HG03460 (cell line): Measurements from ENCODE around the gene CNGA4.
"Not testable (repeated sequence)": the region's sequence is repeated elsewhere in the genome, so short reads cannot be mapped to it uniquely, and the experiment has no call there.

Experiments
- ATAC-seq: cut with Tn5 transposase; IDR thresholded peaks from one replicate; pipeline ENCODE4 v1.9.1; 2021; ENCODE audit not compliant: unreplicated experiment

Gene CNGA4

DNA sequence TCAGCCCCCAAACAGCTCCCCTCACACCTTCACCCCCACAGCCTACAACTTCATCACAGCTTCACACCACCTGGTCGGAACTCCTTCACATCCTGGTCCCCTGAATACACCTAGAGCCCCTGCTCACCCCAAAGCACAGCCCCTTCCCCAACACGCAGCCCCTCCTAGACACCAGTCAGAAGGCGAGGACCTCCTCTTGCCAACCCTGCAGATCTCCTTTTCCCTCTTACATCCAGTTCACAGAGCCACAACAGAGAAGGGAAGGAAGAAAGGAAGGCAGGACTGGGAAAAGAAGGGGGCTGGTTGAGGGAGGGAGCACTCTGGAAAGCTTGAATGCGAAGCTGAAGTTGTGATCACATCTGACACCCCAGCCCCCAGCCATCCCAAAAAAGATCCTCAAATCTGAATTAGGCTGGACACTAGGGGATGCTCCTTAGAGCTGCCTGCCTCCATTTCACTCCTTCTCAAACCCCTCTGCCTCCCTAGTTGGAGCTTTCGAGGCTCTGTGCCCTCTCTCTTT, 21.4 kb downstream of the CNGA4 start:
- no peak for ATAC-seq

DNA sequence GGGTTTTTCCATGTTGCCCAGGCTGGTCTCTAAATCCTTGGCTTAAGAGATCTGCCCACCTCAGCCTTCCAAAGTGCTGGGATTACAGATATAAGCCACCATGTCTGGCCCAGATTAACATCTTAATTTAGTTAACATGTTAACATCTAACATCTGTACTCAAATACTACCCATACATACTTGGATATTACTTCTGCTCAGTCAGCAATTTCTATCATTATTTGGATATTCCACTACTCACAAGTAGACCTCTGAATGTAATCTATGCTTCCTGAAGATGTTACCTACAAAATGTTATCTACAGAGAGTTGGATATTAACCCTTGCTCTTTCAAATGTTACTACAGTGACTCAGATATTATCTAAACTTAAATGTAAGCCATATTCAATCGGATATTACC, 24.8 kb downstream of the CNGA4 start:
- no peak for ATAC-seq

DNA sequence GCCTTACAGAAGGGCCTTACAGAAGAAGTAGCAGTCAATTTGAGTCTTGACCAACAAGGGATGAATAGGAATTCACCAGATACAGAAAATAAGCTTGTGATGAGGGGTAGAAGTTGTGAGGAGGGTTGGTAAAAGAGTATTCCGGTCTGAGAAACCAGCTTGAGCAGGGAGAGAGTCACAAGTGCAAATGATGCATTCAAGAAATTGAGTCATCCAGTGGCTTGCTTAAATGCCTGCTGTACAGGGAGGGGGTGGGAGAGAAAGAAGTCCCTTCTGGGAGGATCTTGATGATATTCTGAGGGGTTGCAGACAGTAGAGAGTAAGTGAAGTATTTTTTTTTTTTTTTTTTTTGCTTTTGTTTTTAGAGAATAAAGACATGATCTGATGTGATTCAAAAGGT, 29.9 kb downstream of the CNGA4 start:
- no peak for ATAC-seq

DNA sequence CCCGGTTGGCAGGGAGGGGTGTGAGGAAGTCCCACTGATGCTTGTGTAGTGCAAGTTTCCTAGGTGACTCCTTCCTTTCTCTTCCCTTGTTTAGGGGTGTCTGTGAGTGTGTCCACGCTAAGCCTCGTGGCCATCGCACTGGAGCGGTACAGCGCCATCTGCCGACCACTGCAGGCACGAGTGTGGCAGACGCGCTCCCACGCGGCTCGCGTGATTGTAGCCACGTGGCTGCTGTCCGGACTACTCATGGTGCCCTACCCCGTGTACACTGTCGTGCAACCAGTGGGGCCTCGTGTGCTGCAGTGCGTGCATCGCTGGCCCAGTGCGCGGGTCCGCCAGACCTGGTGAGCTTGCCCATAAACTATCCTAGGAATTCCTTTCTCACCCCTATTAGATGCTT, 31.1 kb downstream of the CNGA4 start:
- ATAC-seq, result no peak

DNA sequence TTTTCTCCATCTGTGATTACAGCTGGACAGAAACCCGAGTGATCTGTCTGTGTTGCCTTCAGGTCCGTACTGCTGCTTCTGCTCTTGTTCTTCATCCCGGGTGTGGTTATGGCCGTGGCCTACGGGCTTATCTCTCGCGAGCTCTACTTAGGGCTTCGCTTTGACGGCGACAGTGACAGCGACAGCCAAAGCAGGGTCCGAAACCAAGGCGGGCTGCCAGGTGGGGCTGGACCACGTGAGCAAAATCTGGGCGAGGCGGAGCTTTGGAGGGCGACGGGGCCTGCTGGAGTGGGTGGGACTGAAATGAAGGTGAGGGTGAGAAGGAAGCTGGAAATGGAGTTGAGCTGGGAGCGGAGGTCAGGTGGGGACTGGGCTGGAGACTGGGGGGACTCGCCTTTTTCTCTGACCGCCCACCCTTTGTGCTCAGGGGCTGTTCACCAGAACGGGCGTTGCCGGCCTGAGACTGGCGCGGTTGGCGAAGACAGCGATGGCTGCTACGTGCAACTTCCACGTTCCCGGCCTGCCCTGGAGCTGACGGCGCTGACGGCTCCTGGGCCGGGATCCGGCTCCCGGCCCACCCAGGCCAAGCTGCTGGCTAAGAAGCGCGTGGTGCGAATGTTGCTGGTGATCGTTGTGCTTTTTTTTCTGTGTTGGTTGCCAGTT, 31.8 kb downstream of the CNGA4 start:
- ATAC-seq, result no peak

DNA sequence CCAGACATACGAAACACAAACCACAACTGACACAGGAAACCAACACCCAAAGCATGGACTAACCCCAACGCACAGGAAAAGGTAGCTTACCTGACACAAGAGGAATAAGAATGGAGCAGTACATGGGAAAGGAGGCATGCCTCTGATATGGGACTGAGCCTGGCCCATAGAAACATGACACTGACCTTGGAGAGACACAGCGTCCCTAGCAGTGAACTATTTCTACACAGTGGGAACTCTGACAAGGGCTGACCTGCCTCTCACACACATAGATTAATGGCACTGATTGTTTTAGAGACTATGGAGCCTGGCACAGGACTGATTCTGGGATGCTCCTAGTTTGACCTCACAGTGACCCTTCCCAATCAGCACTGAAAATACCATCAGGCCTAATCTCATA, 32.7 kb downstream of the CNGA4 start:
- no peak for ATAC-seq

DNA sequence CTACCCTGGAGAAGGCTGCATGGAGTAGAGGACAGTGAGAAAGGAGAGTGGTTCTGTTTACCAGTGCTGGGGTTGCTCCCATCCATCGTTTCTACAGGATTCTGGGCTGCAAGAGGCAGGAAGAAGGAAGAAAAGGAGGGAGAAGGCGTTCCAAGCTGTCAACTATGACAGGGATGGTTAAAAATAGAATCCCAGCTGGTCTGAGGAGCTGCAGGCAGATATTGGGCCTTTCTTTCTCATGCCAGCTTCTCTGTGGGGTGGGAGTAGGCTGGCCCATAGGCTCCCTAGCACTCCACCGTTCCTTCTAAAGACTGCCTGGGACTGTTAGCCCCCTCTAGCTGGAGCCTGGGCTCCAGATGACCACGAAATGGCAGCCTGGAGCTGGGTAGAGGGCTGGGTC, 34.3 kb downstream of the CNGA4 start:
- no peak for ATAC-seq

DNA sequence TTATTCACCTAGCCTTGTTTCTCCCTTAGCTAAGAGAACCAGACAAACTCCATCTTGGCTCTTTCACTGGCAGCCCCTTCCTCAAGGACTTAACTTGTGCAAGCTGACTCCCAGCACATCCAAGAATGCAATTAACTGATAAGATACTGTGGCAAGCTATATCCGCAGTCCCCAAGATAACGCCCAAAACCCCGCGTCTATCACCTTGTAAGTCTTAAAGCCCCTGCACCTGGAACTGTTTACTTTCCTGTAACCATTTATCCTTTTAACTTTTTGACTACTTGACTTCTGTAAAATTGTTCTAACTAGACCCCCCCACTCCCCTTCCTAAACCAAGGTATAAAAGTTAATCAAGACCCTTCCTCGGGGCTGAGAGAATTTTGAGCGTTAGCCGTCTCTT, 41.9 kb downstream of the CNGA4 start:
- not testable (repeated sequence) for ATAC-seq

DNA sequence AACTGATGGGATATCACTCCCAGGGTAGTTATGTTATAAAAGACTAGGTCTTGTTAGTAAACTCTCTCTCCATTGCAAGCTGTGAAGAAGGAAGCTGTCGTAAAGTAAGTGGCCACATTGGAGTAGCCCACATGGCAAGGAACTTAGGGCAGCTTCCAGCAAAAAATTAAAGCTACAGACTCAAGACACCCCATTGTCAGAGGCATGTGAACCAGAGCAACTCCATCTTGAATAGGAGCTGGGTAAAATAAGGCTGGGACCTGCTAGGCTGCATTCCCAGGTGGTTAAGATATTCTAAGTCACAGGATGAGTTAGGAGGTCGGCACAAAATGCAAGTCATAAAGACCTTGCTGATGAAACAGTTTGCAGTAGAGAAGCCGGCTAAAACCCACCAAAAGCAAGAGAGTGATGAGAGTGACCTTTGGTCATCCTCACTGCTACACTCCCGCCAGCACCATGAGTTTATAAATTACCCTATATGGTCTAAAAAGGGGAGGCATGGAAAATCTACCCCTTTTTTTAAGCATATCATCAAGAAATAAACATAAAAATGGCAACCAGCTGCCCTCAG, 44.6 kb downstream of the CNGA4 start:
- no peak for ATAC-seq

DNA sequence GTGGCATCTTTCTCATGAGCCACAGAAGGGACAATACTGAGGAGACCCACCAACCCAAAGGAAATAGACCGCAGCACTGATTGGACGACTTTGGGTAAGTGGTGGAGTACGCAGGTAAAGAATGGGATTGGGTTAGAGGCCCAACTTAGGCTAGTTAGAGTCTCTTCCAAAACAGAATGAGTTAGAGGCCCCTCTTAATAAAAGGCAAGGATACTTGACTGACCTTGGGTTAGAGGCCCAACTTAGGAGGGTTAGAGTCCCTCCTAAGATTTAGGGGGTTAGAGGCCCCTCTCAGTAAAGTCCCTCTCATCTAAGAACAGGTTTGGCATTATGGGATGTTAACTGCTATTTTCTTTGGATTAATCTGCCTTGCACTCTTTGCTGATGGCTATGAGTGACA, 45.4 kb downstream of the CNGA4 start:
- no peak for ATAC-seq

DNA sequence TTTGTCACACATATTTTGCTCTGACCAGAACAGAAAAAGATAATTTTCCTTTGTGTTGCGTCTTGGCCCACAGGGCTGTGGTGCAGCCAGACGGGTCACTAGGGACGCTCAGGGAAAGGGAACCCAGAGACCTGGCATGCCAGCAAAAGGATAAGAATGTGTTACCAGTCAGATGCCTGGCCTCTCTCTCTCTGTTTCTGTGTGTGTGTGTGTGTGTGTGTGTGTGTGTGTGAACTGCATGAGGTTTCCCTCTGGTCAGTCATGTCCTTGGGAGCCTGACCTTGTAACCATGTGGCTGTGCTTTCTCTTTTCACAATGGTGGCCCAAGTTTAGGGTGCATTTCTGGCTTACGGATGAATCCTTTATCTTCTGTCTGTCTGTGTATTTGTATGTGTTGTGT, 46.1 kb downstream of the CNGA4 start:
- ATAC-seq, result no peak
